ENCODE data around the gene RAB23. TPM values are rescaled to one million over a fixed set of nuclear protein-coding genes. Genes with fewer than 3 reads are reported as not detected.
A peak's percentile ranks its signal among the peaks of the same experiment; 100 is the strongest.

RAB23 gene
- 15.3 and 16.6 TPM in 2 replicates for total RNA-seq
- long read RNA-seq, full-length matches to known transcripts: 1 of 19 reads
- long read RNA-seq, partial matches to known transcripts: 1 of 19 reads
- long read RNA-seq, other reads (novel, unspliced or antisense): 17 of 19 reads

DNA sequence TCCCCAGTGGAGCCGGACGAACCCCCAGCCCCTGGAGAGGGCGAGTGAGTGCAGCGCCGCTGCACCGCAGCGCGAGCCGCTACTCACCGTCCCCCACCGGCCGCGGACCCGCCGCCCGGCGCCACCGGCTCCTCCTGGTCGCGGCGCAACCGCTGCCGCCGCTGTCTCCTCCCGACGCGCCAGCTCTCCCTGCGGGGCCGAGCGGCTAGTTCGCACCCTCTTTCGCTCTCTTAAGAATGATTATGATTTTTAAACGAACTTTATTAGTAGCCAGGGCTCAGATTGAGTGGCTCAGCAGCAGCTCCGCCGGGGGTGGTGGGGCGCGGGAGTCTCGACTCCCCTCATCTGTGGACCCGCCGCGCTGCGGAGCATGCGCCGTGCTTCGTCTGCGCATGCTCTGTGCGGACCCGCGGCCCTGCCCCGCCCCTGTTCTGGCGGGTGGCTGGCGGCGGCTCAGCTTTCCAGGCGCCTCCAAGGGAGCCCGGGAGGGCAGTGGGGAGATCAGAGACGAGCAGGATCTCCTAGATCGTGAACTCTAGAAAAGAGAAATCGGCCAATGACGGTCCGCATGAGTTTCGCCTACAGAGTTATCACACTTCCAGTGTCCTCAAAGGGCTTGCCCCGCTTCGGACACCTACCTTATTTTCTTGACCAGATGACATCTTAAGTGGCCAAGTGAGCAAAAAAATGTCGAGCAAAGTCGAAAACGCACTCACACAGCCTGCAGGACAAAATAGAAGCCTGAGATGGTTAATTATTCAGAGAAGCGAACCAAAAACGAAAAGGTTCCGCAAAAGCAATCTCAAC, at the start of gene RAB23:
Gene RAB23, minus strand, starts transcription at position 372 of the 807 bp plus-strand sequence. CDS start 11,927 bp downstream, outside the sequence.
- peak within 1 kb of the TSS; percentile 98 for H3K4me3 Mint-ChIP-seq (ENCODE audit: low read depth)
- peaks cover 24% of the 10 kb centered on the region for H3K36me3 Mint-ChIP-seq (ENCODE audit: insufficient read depth)
- peaks cover 6% of the 10 kb centered on the region for H3K9me3 Mint-ChIP-seq (ENCODE audit: low read depth)
- H3K27me3 Mint-ChIP-seq: no peaks in the 10 kb centered on the region
- peak within 1 kb of the TSS; percentile 99 for H3K27ac Mint-ChIP-seq
- peak; percentile 84 for DNase-seq (ENCODE audit: low spot score, unreplicated experiment)
- TF ChIP-seq, protein P1, sequence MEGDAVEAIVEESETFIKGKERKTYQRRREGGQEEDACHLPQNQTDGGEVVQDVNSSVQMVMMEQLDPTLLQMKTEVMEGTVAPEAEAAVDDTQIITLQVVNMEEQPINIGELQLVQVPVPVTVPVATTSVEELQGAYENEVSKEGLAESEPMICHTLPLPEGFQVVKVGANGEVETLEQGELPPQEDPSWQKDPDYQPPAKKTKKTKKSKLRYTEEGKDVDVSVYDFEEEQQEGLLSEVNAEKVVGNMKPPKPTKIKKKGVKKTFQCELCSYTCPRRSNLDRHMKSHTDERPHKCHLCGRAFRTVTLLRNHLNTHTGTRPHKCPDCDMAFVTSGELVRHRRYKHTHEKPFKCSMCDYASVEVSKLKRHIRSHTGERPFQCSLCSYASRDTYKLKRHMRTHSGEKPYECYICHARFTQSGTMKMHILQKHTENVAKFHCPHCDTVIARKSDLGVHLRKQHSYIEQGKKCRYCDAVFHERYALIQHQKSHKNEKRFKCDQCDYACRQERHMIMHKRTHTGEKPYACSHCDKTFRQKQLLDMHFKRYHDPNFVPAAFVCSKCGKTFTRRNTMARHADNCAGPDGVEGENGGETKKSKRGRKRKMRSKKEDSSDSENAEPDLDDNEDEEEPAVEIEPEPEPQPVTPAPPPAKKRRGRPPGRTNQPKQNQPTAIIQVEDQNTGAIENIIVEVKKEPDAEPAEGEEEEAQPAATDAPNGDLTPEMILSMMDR (IDR thresholded peaks at IDR 0.05; ENCODE audit: unreplicated experiment): no peak
- H3K4me1 Mint-ChIP-seq (ENCODE audit: low read depth): peaks cover 37% of the 10 kb centered on the region

DNA sequence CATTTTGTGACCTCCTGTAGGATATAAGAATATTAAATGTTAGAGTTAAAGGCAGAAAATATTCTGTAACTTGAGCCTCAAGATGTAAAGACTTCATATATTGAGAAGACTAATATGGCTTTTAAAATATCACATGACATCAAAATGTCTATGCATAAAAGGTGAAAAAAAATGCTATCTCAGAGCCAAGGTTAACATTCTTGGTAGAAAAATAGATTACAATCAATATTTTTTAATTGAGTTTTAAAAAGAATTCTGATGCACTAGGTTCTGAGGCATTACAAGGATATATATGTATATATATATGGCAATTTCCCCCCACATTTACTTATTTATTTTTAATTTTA, 46.2 kb upstream of the RAB23 start:
- Mint-ChIP-seq H3K9me3 (ENCODE audit: low read depth) (peaks cover 9% of the 10 kb centered on the region), H3K27me3 (no peaks in the 10 kb centered on the region), H3K4me3 (ENCODE audit: low read depth) (no peak overlapping the region), H3K36me3 (ENCODE audit: insufficient read depth) (no peaks in the 10 kb centered on the region), H3K27ac (no peak overlapping the region), H3K4me1 (ENCODE audit: low read depth) (no peaks in the 10 kb centered on the region)
- DNase-seq (ENCODE audit: low spot score, unreplicated experiment): no peak
- TF ChIP-seq, protein P1 (IDR thresholded peaks at IDR 0.05; ENCODE audit: unreplicated experiment): no peak

DNA sequence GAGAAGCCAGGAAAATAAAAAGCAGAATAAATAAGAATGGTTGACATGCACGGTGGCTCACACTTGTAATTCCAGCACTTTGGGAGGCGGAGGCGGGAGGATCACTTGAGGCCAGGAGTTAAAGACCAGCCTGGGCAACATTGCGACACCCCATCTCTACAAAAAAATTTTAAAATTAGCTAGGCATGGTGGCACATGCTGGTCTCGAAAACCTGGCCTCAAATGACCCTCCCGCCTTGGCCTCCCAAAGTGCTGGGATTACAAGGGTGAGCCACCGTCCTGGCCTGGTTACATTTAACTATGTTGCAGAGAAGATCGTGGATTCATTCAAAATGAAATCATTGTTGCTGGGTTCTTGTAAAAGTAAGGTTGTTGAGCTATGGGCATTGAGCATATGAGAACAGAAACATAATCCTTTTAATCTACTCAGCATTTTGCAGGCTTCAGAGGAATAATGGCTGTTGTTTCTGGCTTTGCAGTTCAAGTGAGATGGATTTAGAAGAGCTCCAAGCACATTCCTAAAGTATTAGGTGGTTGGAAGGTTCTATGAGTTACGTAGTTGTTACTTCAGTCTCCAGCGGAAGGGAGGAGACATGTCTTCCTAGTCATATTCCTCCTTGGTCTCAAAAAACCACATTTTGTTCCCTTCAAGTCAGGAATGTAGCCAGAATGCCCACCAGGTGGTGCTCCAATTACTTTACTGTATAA, 45.6 kb upstream of the RAB23 start:
- TF ChIP-seq, protein P1 (IDR thresholded peaks at IDR 0.05; ENCODE audit: unreplicated experiment): peak; percentile 68
- peak; percentile 15 for DNase-seq (ENCODE audit: low spot score, unreplicated experiment)
- H3K9me3 Mint-ChIP-seq (ENCODE audit: low read depth): peaks cover 4% of the 10 kb centered on the region
- no peaks in the 10 kb centered on the region for H3K4me1 Mint-ChIP-seq (ENCODE audit: low read depth)
- no peak overlapping the region for H3K27ac Mint-ChIP-seq
- no peak overlapping the region for H3K4me3 Mint-ChIP-seq (ENCODE audit: low read depth)
- no peaks in the 10 kb centered on the region for H3K36me3 Mint-ChIP-seq (ENCODE audit: insufficient read depth)
- no peaks in the 10 kb centered on the region for H3K27me3 Mint-ChIP-seq

DNA sequence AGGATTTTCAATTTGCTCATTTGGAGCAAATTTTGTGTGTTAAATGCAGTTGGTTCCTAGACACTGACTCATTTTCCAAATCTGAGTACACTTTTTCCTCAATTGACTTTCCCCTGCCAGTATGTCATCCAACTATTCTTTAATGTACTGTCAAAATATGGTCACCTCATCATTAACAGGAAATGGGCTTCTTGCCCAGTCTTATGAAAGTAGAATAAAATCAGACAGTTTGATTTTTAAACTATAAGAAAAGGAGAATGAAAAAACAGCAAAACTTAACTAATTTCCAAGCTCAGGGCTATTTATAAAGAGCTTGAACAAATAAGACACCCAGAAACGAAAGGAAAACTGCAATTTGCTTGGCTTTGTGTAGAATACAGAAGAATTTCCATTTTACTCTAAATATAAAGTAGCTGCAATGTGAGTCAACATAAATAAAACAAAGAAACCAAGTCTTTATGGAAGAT, 43.7 kb upstream of the RAB23 start:
- Mint-ChIP-seq H3K4me3 (ENCODE audit: low read depth) (no peak overlapping the region), H3K27ac (no peak overlapping the region), H3K9me3 (ENCODE audit: low read depth) (no peaks in the 10 kb centered on the region), H3K4me1 (ENCODE audit: low read depth) (no peaks in the 10 kb centered on the region), H3K36me3 (ENCODE audit: insufficient read depth) (no peaks in the 10 kb centered on the region), H3K27me3 (no peaks in the 10 kb centered on the region)
- TF ChIP-seq, protein P1 (IDR thresholded peaks at IDR 0.05; ENCODE audit: unreplicated experiment): no peak
- no peak for DNase-seq (ENCODE audit: low spot score, unreplicated experiment)

DNA sequence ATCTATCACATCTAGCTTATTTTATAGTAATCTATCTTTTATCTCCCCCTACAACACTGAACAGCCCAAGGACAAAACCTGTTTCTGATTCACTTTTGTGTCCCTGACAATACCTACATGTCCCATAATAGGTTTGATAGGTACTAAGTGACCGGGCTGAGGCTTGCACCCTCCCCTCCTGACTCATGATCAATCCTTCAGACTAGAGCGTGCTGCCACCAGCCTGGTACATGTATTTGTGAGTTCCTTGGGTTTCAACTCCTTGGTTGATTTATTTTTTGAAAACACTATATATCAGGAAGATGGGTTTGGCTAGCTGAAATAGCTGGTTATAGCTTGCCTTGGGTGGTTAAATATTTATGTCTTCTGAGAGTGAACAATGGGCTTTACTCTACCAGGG, 41.6 kb upstream of the RAB23 start:
- Mint-ChIP-seq H3K36me3 (ENCODE audit: insufficient read depth) (no peaks in the 10 kb centered on the region), H3K27me3 (no peaks in the 10 kb centered on the region), H3K4me3 (ENCODE audit: low read depth) (no peak overlapping the region), H3K4me1 (ENCODE audit: low read depth) (no peaks in the 10 kb centered on the region), H3K27ac (no peak overlapping the region), H3K9me3 (ENCODE audit: low read depth) (no peaks in the 10 kb centered on the region)
- TF ChIP-seq, protein P1 (IDR thresholded peaks at IDR 0.05; ENCODE audit: unreplicated experiment): no peak
- DNase-seq (ENCODE audit: low spot score, unreplicated experiment): no peak
